Mononuclear cell (primary cell): Measurements from ENCODE around the gene CCL19. TPM values are rescaled to one million over a fixed set of nuclear protein-coding genes. Genes with fewer than 3 reads are reported as not detected.

ENCODE experiments used
- H3K27me3 ChIP-seq: 2 replicates; pipeline ENCODE4 v1.6.0; 2011; ENCODE audit warnings: low read length, control low read depth; ENCODE audit not compliant: insufficient read depth
- H3K4me1 ChIP-seq: 2 replicates; pipeline ENCODE4 v1.5.1; 2011; ENCODE audit warnings: mild to moderate bottlenecking, low read length, control low read depth; ENCODE audit not compliant: insufficient read depth
- H3K4me3 ChIP-seq: 2 replicates; pipeline ENCODE4 v1.5.1; 2011; ENCODE audit warnings: mild to moderate bottlenecking, low read length, moderate library complexity
- H3K9me3 ChIP-seq: 2 replicates; pipeline ENCODE4 v1.5.1; 2011; ENCODE audit warnings: low read depth, mild to moderate bottlenecking, control low read depth, low read length
- total RNA-seq: library from RNA; depleted of rRNA; stranded (reverse); fragments of >200 nt; gene quantifications from one replicate; pipeline ENCODE4 v1.2.3, GENCODE V29; 2012

The CCL19 gene
- total RNA-seq, 1 donor: not detected

DNA sequence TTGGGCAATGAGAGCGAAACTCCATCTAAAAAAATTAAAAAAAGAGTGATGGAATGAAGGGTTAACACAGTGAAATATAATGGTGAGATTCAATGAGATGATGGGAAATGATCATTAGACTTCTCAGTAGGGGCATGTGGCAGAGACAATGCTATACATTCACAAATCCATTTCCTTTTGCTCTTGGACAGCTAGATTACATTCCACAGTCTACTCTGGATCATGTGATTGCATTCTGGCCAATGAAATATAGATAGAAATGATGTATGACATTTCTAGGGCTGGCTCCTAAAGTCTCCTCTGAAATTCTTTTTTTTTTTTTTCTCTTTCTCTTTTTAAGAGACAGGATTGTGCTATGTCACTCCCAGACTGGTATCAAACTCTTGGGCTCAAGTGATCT, 48.4 kb downstream of the CCL19 start:
- Histone ChIP-seq H3K27me3 (no peaks in the 10 kb centered on the region), H3K4me3 (no peak overlapping the region), H3K9me3 (no peaks in the 10 kb centered on the region), H3K4me1 (peaks cover 26% of the 10 kb centered on the region)

Other genes starting within 250 kb of the CCL19 start
- 2.0 TPM for gene FAM219A, start 232.7 kb downstream of the CCL19 start, total RNA-seq
- gene DNAI1, start 232.5 kb downstream of the CCL19 start, total RNA-seq: not detected
- 0.63 TPM for gene ENHO, start 168.3 kb downstream of the CCL19 start, total RNA-seq
- gene CNTFR, start 101.6 kb downstream of the CCL19 start, total RNA-seq: not detected
- 6.1 TPM for gene RPP25L, start 79.2 kb downstream of the CCL19 start, total RNA-seq
- 43.6 TPM for gene DCTN3, start 70.8 kb downstream of the CCL19 start, total RNA-seq
- gene ARID3C, start 62.2 kb downstream of the CCL19 start, total RNA-seq: not detected
- gene SIGMAR1, start 53.5 kb downstream of the CCL19 start, total RNA-seq: 15.6 TPM
- 46.4 TPM for gene GALT, start 44.6 kb downstream of the CCL19 start, total RNA-seq
- gene IL11RA, start 39.1 kb downstream of the CCL19 start, total RNA-seq: 17.8 TPM
- gene CCL27, start 28.6 kb downstream of the CCL19 start, total RNA-seq: 0.21 TPM
- gene CCL21, start 18.9 kb upstream of the CCL19 start, total RNA-seq: not detected